Neural cell (in vitro differentiated cells): Measurements from ENCODE around the gene SAMD14. TPM values are rescaled to one million over a fixed set of nuclear protein-coding genes. Genes with fewer than 3 reads are reported as not detected.

ENCODE experiments used
- H2AFZ ChIP-seq: fragments of 200-600, 300-800 bp; sonication (generic), shearing (Covaris generic); 2 replicates; pipeline ENCODE4 v1.6.0; 2014; ENCODE audit warnings: low read depth, mild to moderate bottlenecking, antibody characterized with exemption, low read length, moderate library complexity
- H3F3A ChIP-seq: fragments of 200-600 bp; shearing (Covaris generic); 2 replicates; pipeline ENCODE4 v1.6.1; 2016; ENCODE audit warnings: mild to moderate bottlenecking, moderate library complexity, mixed read lengths, antibody characterized with exemption, low read length; ENCODE audit not compliant: insufficient read depth, poor library complexity, severe bottlenecking
- H3K27ac ChIP-seq: fragments of 200-600, 300-800 bp; sonication (generic), shearing (Covaris generic); 2 replicates; pipeline ENCODE4 v1.5.1; 2014; ENCODE audit warnings: mild to moderate bottlenecking, low read length, moderate library complexity
- H3K27me3 ChIP-seq: fragments of 300-800, 200-600 bp; sonication (generic), shearing (Covaris generic); 2 replicates; pipeline ENCODE4 v1.6.0; 2014; ENCODE audit warnings: mild to moderate bottlenecking, low read depth, low read length, moderate library complexity; ENCODE audit not compliant: insufficient read depth
- H3K36me3 ChIP-seq: fragments of 300-800, 200-600 bp; sonication (generic), shearing (Covaris generic); 2 replicates; pipeline ENCODE4 v1.5.1; 2014; ENCODE audit warnings: mild to moderate bottlenecking, antibody characterized with exemption, low read length, moderate library complexity; ENCODE audit not compliant: insufficient read depth
- H3K4me2 ChIP-seq: fragments of 300-800, 200-600 bp; sonication (generic), shearing (Covaris generic); 2 replicates; pipeline ENCODE4 v1.6.0; 2014; ENCODE audit warnings: mild to moderate bottlenecking, low read length
- H3K4me3 ChIP-seq: fragments of 300-800, 200-600 bp; sonication (generic), shearing (Covaris generic); 2 replicates; pipeline ENCODE4 v1.5.1; 2014; ENCODE audit warnings: mild to moderate bottlenecking, low read length, moderate library complexity
- H3K79me2 ChIP-seq: fragments of 200-600 bp; shearing (Covaris generic); replicated peaks from 2 replicates; pipeline ENCODE4 v1.6.0; 2014; ENCODE audit warnings: mild to moderate bottlenecking, low read length, moderate library complexity; ENCODE audit not compliant: insufficient read depth
- H3K9ac ChIP-seq: fragments of 300-800, 200-600 bp; sonication (generic), shearing (Covaris generic); 2 replicates; pipeline ENCODE4 v1.6.1; 2016; ENCODE audit warnings: mild to moderate bottlenecking, low read length, mixed read lengths
- H3K9me2 ChIP-seq: fragments of 200-600 bp; shearing (Covaris generic); 2 replicates; pipeline ENCODE4 v1.6.1; 2016; ENCODE audit warnings: mild to moderate bottlenecking, low read length, mixed read lengths; ENCODE audit not compliant: insufficient read depth
- H3K9me3 ChIP-seq: fragments of 200-600, 300-800 bp; sonication (generic), shearing (Covaris generic); 2 replicates; pipeline ENCODE4 v1.6.1; 2016; ENCODE audit warnings: mild to moderate bottlenecking, mixed run types, low read length, moderate library complexity, mixed read lengths
- H4K20me1 ChIP-seq: fragments of 200-600 bp; shearing (Covaris generic); 2 replicates; pipeline ENCODE4 v1.6.1; 2016; ENCODE audit warnings: mild to moderate bottlenecking, mixed run types; ENCODE audit not compliant: insufficient read depth
- EP300 ChIP-seq: fragments of 450-650 bp; conservative IDR thresholded peaks from 2 replicates; pipeline ENCODE4 v1.6.1; 2014; ENCODE audit warnings: antibody characterized with exemption, mild to moderate bottlenecking, moderate library complexity; ENCODE audit not compliant: poor library complexity, severe bottlenecking
- EZH2 ChIP-seq: fragments of 200-600, 300-800 bp; shearing (Covaris generic), sonication (generic); IDR thresholded peaks from 2 replicates; pipeline ENCODE4 v1.6.1; 2014; ENCODE audit warnings: antibody characterized with exemption, low read length, borderline replicate concordance, mild to moderate bottlenecking; ENCODE audit not compliant: insufficient read depth, poor library complexity, severe bottlenecking
- MXI1 ChIP-seq: fragments of 450-650 bp; conservative IDR thresholded peaks from 2 replicates; pipeline ENCODE4 v1.6.1; 2014; ENCODE audit warnings: antibody characterized with exemption, mild to moderate bottlenecking; ENCODE audit not compliant: poor library complexity, severe bottlenecking
- POLR2AphosphoS5 ChIP-seq: IDR thresholded peaks from 2 replicates; pipeline ENCODE4 v1.6.1; 2012
- SMC3 ChIP-seq: fragments of 450-650 bp; conservative IDR thresholded peaks from 2 replicates; pipeline ENCODE4 v1.6.1; 2014; ENCODE audit warnings: antibody characterized with exemption, mild to moderate bottlenecking, moderate library complexity; ENCODE audit not compliant: poor library complexity
- TAF1 ChIP-seq: IDR thresholded peaks from 2 replicates; pipeline ENCODE4 v1.6.1; 2012; ENCODE audit warnings: low read depth
- polyA plus RNA-seq: library from polyadenylated mRNA; depleted of rRNA; stranded (reverse); fragments of >200 nt; gene quantifications from 2 replicates; pipeline ENCODE4 v1.2.3, GENCODE V29; 2014
- TF ChIP-seq, protein P1 (sequence below): IDR thresholded peaks from 2 replicates; pipeline ENCODE4 v1.6.1; 2012; ENCODE audit warnings: borderline replicate concordance
- TF ChIP-seq, protein P2 (sequence below): fragments of 450-650 bp; IDR thresholded peaks from 2 replicates; pipeline ENCODE4 v1.5.1; 2014; ENCODE audit warnings: antibody characterized with exemption, mild to moderate bottlenecking, moderate library complexity; ENCODE audit not compliant: poor library complexity, severe bottlenecking

The SAMD14 gene
- polyA plus RNA-seq, 1 donor from 2014 or later, result 105 TPM

DNA sequence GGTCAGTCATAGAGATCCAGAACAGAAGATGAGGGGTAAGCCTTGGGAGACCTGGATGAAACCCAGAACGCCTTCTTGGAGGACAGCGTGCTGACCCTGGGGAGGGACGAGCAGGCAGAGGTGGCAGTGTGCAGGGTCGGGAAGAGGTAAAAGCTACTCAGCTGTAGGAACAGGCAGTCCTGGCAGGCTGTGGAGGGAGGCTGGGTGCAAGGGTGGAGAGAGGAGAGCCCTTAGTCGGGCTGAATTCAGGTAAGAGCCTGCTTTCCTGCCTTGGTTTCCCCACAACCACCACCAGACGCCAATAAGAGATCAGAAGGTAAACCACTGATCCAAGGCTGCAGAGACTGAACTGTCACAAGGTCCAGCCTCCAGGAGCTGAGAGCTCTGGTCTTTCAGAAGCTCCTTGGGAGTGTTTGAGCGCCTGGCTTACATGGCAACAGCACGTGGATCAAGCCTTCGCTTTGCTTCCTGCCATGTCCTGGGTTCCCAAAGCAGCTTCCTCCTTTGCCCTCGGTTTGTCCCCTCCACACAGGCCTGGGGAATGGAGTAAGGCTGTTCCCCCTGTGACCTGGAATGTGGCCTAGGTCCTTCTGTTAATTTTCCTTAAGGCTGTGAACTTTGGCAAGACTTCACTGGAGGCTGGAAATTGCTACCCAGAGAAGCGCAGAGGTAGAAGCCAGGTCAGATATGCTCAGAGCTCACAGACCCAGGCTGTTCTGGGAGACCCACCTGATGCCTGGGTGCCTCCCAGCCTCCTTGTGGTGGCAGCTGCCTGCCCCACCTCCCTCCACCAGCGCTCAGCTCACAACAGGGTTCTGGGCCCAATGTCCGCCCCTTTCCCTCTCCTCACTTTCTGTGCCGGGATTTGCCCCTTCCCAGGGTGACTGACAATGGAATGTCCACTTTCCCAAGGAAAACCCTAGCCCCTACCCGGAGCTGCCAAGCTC lies 38.7 kb downstream of the SAMD14 start:
- Histone ChIP-seq H3K4me3 (no peak overlapping the region), H3K9me3 (no peaks in the 10 kb centered on the region), H3K79me2 (peaks cover 9% of the 10 kb centered on the region), H3K27me3 (no peaks in the 10 kb centered on the region), H3F3A (no peaks in the 10 kb centered on the region), H3K9ac (no peak overlapping the region), H3K4me2 (no peak overlapping the region), H3K27ac (no peak overlapping the region), H2AFZ (no peak overlapping the region), H4K20me1 (no peaks in the 10 kb centered on the region), H3K9me2 (no peaks in the 10 kb centered on the region), H3K36me3 (no peaks in the 10 kb centered on the region)
- TF ChIP-seq MXI1 (no peak), EP300 (no peak), TAF1 (no peak), SMC3 (no peak), POLR2AphosphoS5 (no peak), EZH2 (no peak)
- TF ChIP-seq, protein P1, sequence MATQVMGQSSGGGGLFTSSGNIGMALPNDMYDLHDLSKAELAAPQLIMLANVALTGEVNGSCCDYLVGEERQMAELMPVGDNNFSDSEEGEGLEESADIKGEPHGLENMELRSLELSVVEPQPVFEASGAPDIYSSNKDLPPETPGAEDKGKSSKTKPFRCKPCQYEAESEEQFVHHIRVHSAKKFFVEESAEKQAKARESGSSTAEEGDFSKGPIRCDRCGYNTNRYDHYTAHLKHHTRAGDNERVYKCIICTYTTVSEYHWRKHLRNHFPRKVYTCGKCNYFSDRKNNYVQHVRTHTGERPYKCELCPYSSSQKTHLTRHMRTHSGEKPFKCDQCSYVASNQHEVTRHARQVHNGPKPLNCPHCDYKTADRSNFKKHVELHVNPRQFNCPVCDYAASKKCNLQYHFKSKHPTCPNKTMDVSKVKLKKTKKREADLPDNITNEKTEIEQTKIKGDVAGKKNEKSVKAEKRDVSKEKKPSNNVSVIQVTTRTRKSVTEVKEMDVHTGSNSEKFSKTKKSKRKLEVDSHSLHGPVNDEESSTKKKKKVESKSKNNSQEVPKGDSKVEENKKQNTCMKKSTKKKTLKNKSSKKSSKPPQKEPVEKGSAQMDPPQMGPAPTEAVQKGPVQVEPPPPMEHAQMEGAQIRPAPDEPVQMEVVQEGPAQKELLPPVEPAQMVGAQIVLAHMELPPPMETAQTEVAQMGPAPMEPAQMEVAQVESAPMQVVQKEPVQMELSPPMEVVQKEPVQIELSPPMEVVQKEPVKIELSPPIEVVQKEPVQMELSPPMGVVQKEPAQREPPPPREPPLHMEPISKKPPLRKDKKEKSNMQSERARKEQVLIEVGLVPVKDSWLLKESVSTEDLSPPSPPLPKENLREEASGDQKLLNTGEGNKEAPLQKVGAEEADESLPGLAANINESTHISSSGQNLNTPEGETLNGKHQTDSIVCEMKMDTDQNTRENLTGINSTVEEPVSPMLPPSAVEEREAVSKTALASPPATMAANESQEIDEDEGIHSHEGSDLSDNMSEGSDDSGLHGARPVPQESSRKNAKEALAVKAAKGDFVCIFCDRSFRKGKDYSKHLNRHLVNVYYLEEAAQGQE, result no peak
- TF ChIP-seq, protein P2, sequence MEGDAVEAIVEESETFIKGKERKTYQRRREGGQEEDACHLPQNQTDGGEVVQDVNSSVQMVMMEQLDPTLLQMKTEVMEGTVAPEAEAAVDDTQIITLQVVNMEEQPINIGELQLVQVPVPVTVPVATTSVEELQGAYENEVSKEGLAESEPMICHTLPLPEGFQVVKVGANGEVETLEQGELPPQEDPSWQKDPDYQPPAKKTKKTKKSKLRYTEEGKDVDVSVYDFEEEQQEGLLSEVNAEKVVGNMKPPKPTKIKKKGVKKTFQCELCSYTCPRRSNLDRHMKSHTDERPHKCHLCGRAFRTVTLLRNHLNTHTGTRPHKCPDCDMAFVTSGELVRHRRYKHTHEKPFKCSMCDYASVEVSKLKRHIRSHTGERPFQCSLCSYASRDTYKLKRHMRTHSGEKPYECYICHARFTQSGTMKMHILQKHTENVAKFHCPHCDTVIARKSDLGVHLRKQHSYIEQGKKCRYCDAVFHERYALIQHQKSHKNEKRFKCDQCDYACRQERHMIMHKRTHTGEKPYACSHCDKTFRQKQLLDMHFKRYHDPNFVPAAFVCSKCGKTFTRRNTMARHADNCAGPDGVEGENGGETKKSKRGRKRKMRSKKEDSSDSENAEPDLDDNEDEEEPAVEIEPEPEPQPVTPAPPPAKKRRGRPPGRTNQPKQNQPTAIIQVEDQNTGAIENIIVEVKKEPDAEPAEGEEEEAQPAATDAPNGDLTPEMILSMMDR, result no peak

DNA sequence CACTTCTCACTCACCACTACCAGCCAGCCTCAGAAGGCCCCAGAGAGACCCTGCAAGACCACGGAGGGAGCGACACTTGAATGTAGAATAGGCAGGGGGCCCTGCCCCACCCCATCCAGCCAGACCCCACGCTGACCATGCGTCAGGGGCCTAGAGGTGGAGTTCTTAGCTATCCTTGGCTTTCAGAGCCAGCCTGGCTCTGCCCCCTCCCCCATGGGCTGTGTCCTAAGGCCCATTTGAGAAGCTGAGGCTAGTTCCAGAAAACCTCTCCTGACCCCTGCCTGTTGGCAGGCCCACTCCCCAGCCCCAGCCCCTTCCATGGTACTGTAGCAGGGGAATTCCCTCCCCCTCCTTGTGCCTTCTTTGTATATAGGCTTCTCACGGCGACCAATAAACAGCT lies 39.9 kb downstream of the SAMD14 start:
- no peaks in the 10 kb centered on the region for H3K79me2 ChIP-seq
- no peaks in the 10 kb centered on the region for H3K9me2 ChIP-seq
- H4K20me1 ChIP-seq, result no peaks in the 10 kb centered on the region
- no peaks in the 10 kb centered on the region for H3F3A ChIP-seq
- no peaks in the 10 kb centered on the region for H3K9me3 ChIP-seq
- no peak overlapping the region for H2AFZ ChIP-seq
- TF ChIP-seq MXI1, result no peak
- TF ChIP-seq, protein P1, result no peak
- H3K27ac ChIP-seq, result no peak overlapping the region
- no peak overlapping the region for H3K4me3 ChIP-seq
- no peaks in the 10 kb centered on the region for H3K36me3 ChIP-seq
- H3K27me3 ChIP-seq, result no peaks in the 10 kb centered on the region
- no peak overlapping the region for H3K9ac ChIP-seq
- no peak overlapping the region for H3K4me2 ChIP-seq
